ENCODE data around the gene H2BK1.

Gene H2BK1

GRCh38 chr7:151175793-151176311 lies 34.4 kb downstream of the H2BK1 start:
- no peak for DNase-seq

DNA sequence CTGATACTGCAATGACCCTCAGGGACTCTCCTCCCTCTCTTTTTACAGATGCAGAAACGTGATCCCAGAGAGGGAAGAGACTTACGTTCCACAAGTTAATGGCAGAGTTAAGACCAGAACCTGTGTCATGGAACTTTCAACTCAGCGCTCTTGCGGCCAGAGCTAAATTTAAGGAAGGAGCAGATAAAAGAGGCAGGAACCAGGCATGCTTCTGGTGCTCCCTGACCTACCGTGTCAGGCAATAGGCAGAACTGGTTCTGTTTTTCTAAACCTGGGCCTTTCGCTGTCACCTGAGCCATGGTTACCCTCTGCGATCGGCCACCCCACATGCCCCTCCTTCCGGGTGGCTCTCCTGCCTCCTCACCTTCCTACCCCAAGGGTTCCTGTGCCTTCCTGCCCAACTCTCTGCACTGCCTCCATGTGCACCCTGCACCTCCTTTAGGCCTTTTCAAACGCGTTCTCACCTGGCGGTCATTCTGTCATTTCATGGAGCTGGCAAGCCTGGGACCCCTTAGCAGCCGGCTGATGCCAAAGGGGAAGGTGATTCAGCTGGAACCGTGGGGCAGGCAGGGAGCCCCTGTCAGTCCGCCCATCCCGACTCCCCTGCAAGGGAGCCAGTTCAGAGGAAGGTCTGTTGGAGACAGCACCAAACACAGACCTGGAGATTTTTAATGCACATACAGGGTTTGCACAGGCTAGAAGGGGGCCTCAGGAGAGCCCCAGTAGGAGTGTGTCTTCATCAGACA lies 35.1 kb downstream of the H2BK1 start:
- no peak for DNase-seq

- peak; percentile 20 for DNase-seq
Measured at GRCh38 chr7:151174246-151175046, 35.8 kb downstream of the H2BK1 start.

DNA sequence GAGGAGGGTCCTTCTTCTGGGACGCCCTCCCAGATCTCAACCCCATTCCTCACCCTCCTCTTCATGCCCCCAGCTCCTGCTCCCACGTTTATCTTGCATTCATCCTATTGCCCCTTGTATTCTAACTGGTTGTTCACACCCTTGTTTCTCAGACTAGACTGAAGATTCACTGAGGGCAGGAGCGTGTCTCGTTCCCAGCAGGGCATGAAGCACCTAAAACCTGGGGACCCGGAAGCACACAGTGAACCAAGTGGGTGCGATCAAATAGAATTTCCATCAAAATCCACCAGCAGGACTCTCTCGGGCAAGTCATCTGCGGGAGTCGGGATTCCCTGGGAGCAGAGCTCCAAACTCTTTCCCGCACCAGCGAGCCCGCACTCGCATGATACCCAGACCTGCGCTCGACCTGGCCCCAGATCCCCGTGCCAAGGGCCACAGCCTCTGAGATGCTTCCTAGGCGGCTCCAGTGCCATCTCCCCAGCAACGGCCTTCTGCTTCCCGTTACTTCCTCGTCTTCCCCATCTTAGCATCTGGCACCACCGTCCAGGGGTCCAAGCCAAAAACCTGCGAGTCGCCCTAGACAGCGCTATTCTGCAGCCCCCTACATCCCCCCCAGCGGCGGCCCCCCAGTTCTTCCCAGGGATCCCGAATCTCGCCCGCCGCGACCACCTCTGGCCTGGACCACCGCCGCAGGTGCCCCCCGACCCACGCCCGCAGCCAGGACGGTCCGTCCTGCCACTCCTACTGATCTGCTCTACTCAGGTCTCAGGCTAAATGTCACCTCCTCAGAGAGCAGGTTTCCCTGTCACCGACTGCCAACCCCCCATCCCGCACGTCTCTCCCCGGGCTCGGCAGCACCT lies 36.7 kb downstream of the H2BK1 start:
- no peak for DNase-seq

GRCh38 chr7:151172273-151173141 lies 37.8 kb downstream of the H2BK1 start:
- peak; percentile 86 for DNase-seq

DNA sequence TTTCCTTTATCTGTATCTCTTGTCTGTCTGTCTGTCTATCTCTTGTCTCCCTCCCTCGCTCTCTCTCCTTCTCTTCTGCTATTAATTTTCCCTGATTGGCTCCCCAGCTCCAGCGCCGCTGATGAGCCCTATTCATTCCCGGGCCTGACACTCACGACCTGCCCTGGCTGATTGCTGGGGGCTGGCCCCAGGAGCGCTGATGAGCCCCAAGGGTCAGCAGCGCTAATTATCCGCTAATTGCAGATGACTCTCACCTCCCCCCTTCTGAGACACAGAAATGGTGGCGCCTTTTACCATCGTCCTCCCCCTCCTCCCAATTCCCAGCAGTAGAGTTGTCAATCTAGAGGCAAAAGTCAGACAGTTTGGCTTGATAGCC lies 41.5 kb downstream of the H2BK1 start:
- DNase-seq = no peak

DNA sequence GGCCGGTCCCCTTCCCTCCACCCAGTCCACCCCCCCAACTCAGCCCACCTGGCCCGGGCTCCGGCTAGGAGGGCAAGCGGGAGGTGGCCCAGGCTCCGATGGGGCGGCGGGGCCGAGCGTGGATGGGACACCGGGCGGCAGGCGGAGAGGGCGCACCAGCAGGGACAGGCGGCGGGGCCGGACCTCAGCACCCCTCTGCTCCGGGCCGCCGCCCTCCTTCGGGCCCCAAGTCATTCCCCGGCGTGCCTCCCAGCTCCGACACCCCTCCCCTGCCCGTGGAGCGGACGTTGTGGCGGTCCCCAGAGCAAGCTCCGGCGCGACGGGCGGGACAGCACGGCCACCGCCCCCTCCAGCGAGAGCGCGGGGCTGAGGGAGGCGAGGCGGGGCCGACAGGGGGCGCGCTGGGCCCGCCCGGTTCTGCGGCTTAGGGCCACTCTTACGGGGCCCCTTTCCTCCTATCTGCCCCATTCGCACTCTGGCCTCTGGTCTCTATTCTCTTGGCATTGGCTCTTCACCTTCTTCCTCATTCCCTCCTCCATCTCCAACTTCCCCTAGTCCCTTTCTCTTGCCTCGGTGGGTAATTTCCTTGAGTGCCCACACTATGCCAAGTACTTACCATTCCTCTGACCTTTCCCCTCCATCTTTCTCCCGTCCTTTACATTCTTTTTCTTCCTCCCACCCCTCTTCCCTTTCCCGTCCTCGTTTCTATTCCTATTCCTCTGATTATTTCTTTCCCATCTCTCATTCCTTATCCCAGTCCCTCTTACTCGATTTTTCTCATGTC lies 42.1 kb downstream of the H2BK1 start:
- peak; percentile 64 for DNase-seq

DNA sequence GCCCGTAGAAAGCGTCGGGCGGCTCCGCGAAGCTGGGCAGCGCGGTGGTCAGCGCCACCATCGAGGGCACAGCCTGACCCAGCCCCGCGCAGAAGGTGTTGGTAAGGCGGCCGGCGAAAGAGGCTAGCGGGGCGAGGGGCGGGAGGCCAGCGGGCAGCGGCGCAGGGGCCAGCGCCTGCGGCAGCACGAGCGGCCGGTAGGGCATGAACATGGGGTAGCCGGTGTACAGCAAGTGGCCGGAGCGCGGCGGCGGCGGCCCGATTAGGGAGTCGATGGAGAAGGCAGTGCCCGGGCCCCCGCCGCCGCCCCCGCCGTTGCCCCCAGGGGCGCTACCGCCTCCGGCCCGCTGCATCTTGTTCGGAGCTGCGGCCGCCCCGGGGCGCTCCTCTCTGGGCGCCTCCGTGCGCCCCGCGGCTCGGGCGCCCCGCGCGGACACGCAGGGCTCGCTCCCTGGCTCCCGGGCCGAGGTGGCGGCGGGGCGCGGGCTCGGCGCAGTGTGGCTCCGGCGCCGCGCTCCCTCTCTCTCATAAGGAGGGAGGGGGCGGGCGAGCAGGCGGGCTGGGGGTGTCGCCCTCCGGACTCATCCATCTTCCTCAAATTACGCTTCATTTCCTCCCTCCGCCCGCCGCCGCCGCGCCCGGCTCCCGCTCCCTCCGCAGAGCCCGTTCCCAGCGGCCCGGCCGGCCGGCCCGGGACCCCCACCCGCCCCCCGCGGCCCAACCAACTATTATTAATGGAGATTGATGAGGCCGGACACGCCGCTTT lies 42.9 kb downstream of the H2BK1 start, which contains the start of gene GBX1:
Gene GBX1, minus strand, starts transcription at position 498 of the 765 bp plus-strand sequence. Its CDS starts 146 bp downstream, at position 352.
- peak; percentile 24 for DNase-seq

- no peak for DNase-seq
Measured at GRCh38 chr7:151166629-151167196, 43.6 kb downstream of the H2BK1 start.

GRCh38 chr7:151161757-151162156 lies 48.5 kb downstream of the H2BK1 start:
- DNase-seq = no peak

Data from suppressor macrophage treated with lipopolysaccharide for 4 hours (primary cell).